Activated T-helper 1 cell treated with anti-CD3 and anti-CD28 coated beads, Interleukin-2, amount 50 U/mL, for 16 hours (primary cell): ENCODE results near the gene ZNF799.
"Not testable (repeated sequence)": the region's sequence is repeated elsewhere in the genome, so short reads cannot be mapped to it uniquely, and the experiment has no call there.

ENCODE experiments used
- DNase-seq, 2 donors: peaks; one replicate each; pipeline ENCODE4 v3.0.0-alpha.2; 2020; ENCODE audit warnings: low read depth in 1 of 2, low spot score in 1 of 2

The ZNF799 gene

DNA sequence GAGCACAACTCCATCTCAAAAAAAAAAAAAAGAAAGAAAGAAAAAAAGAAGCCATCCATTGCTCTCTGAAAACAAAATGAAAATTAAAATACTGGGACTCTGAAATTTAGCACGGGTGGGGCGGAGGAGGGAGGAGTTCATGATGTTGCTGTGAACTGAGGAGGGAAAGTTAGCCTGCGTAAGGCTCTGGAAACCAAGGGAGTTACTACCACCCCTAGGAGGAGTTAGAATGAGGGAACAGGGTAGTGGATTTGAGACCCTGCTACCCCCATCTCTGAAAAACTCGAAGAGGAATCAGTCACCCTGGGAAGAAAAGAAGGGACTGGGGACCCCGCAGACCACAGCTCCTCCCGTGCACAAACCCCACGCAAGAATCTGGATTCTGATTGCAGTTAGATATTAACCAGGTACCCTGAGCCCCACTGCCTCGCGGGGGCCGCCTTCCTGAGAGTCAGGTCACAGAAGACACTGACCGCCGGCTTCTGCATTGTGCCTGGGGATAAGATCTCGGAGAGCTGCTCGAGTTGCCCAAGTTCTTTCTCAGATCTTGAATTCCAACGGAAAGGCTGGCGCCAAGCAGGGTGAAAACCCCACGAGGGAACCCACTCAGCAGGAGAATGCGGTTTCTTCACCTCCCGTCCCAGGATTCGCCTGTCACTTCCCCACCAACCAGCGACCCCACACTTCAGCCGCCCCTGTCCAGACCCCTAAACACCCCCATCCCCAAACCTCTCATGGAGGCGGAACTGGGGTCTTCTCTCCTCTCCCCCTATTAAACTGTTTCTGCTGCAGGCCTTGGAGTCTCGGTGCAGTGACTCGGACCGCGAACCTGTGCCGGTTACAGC, 36.5 kb downstream of the ZNF799 start:
- no peak for DNase-seq

DNA sequence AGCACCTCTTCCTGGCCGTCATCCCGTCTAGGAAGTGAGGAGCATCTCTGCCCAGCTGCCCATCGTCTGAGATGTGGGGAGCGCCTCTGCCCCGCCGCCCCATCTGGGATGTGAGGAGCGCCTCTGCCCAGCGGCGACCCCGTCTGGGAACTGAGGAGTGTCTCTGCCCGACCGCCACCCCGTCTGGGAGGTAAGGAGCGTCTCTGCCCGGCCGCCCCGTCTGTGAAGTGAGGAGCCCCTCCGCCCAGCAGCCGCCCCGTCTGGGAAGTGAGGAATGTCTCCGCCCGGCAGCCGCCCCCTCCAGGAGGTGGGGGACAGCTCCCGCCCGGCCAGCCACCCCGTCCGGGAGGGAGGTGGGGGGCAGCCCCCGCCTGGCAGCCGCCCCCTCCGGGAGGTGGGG, 38.8 kb downstream of the ZNF799 start:
- not testable (repeated sequence) for DNase-seq

DNA sequence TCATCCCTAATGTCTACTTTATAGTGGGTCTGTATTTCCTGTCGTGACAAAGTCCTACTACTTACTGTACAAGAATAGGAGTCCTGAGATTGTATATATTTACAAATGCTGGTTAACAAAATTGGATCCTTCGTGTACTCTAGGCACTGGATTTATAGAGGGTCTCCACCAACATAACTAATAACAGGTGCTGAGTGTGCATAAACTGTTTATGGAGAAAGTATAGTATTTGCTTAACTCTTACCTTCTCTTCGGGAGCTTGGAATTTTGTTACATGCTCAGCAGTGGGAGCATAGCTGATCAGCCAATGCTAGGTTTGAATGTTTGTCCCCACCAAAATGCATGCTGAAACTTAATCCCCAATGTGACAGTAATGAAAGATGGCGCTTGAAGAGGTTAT, 47.7 kb downstream of the ZNF799 start:
- DNase-seq: no peak

DNA sequence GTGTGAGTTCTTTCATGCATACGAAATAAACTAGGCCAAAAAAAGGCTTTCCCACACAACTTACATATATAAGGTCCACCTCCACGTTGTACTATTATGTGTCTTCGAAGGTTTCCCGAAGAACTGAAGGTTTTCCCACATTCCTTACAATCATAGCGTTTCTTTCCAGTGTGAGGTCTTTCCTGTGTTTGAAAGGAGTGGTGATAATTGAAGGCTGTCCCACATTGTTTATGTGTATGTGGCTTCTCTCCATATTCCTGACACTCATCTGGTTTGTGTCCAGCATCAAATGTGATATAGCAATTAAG, 50.2 kb downstream of the ZNF799 start:
- no peak for DNase-seq

DNA sequence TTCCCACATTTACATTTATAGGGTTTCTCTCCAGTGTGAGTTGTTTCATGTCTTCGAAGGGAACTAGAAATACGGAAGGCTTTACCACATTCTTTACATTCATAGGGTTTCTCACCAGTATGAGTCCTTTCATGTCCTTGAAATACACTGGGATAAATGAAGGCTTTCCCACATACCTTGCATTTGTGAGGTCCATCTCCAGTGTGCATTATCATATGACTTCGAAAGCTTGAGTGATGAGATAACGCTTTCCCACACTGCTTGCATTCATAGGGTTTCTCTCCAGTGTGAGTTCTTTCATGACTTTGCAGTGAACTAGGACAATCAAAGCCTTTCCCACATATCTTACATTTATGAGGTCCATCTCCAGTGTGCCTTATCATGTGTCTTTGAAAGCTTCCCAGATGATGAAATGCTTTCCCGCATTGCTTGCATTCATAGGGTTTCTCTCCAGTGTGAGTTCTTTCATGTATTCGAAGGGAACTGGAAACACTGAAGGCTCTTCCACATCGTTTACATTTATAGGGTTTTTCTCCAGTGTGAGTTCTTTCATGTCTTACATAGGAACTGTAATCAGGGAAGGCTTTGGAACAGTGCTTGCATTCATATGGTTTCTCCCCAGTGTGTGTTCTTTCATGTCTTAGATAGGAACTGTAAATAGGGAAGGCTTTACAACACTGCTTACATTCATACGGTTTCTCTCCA, 50.7 kb downstream of the ZNF799 start:
- no peak for DNase-seq

DNA sequence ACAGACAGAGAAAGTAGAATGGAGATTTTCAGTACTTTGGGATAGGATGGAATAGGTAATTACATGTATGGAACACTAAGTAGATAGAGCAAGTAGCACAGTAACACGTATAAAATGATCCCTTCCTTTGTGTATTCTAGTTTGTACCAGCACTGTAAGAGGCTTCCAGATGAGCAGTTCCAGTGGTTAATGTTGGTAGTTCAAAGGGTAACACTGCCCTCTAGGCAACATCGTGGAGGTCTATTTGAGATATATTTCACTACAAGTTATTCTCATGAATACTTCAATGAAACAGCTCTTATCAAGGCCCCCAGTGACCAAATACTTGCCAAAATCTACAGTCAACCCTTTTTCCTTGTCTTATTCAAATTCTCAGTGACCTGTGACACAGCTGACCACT, 54.2 kb downstream of the ZNF799 start:
- DNase-seq: no peak

DNA sequence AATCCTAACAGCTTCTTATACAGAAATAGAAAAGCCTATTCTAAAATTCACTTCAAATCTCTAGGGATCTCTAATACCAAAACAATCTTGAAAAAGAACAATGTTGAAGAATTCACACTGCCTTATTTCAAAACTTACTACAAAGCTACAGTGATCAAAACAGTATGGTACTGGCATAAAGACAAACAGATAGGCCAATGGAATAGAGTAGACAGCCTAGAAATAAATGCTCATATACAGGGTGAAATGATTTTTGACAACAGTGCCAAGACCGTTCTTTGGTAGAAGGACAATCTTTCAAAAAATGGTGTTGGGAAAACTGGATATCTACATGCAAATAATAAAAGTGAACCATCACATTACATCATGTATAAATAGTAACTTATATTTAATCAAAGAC, 55.9 kb downstream of the ZNF799 start:
- DNase-seq: no peak
